CD4-positive, alpha-beta T cell treated with Interleukin-2 at 100 ng/mL for 4 hours (primary cell): Measurements from ENCODE around the gene CREB3L2.
A peak's percentile ranks its signal among the peaks of the same experiment; 100 is the strongest.

Experiments used
- DNase-seq: peaks from one replicate; pipeline ENCODE4 v3.0.0-alpha.2; 2020; ENCODE audit warnings: low spot score

CREB3L2 gene

DNA sequence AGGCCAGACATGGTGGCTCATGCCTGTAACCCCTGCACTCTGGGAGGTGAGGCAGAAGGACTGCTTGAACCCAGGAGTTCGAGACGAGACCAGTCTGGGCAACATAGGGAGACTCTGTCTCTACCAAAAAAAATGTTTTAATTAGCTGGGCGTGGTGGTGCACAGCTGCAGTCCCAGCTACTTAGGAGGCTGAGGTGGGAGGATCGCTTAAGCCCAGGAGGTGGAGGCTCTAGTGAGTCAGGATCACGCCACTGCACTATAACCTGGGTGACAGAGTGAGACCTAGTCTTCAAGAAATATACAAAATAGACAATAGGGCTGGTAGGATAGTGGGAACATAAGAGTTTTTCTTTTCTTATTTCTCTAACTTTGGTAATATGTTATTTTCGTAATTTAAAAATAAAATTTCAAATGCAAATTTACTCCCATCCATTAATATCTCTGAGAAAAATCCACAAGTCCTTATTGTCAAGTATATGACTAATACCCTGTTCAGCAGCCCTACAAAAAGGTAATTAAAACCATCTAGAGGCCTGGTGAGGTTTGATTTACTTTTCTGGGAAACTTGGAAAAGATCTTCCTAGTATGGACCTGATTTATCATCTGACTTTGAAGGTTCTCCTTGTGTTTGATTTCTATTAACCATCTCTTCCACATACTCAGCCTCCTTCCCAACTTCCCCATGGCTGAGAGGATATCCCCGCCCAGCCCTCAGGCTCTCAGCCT, 50.0 kb downstream of the CREB3L2 start:
- DNase-seq, result no peak

- no peak for DNase-seq
These were observed 50.9 kb downstream of the CREB3L2 start for GRCh38 chr7:137950967-137951366.

- DNase-seq, result no peak
These were observed 51.6 kb downstream of the CREB3L2 start for GRCh38 chr7:137950263-137950621.

DNA sequence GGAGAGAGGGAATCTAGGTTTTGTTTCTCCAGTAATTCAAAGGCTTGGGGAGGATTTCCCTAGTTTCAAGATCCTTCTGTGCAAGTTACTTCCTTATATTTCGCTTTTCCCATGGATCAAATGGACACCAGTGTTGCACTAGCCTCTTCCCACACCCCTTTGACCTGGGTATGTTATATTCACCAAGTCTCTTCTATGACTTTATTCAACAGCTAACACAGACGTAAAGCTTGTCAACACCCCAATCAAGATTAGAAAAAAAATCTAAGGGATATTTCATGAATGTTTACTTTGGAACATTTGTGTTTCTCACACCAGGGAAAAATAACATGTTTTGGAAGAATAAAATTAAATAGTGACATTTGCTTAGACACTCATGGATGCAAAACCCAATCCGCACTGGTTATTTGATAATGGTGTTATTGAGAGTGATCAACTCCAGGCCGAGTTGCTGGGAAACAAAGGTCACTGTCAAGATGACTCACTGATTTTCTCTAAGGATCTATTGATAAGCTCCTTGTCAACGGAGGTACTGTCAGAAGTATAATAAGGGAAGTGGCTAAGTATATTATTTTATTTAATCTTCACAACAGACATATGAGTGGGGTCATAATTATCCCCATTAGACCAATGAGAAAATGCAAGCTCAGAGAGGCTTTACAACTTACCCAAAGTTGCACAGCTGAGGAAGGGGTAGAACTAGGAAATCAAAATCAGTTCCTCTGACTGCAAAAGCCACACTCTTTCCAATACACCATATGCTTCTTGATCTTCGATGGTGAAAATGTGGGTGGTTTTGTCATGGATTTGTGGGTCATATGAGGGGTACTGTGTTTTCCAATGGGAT, 52.2 kb downstream of the CREB3L2 start:
- DNase-seq, result no peak

DNA sequence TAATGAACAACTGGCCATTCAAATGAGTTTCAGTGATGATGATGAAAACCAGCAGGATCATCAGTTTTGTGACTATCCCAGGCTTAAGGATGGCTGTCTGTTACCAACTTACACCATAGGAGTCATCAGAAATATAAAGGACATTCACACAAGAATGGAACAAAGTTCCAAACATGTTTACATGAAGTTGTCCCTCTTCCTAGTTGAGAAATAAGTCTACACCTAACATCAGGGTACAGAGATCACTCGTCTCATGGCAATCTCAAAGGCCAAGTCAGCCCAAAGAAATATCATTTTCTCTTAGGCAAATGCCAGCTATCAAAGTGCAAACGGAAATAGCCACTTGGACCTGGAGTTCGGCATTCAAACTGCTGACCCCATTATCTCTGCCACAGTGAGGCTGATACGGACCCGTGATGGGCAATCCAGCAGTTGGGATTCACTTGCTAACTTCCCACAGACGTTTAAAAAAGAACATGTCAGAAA, 53.0 kb downstream of the CREB3L2 start:
- DNase-seq, result no peak

DNA sequence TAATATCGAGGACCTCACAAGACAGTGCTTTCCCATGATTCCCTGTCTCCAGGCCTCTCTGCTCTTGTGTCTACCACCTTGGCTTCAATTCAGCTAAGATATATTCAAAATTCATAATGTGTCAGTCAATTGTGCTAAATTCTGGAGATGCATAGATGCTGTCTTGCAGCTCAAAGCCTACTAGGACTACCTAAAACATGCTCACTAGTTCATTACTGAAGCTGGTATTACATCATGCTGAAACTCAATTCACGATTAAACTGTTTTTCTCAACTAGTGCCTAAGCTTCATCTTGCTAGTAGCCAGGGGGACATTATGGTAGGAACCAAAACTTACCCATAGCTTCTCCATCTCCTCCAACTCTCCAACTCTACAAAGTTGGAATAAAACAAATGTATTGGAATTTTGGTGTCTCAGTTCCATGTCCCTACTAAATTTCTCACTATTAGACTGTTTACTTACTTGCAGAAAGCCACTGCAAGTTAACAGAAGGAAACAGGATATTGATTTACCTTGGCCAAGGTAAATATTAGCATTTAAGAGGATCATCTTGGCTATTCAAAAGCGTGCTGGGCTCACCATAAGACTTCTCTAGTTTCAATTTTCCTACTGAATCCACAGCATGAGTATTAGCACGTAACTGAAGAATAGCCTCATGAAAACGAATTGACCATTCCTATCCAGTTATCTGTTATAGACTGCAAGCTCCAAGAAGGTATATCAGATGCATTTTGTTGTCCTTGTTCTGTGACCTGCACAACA, 53.6 kb downstream of the CREB3L2 start:
- no peak for DNase-seq

GRCh38 chr7:137947046-137947445, 54.8 kb downstream of the CREB3L2 start:
- no peak for DNase-seq

- no peak for DNase-seq
These were observed 55.9 kb downstream of the CREB3L2 start for GRCh38 chr7:137946011-137946410.

DNA sequence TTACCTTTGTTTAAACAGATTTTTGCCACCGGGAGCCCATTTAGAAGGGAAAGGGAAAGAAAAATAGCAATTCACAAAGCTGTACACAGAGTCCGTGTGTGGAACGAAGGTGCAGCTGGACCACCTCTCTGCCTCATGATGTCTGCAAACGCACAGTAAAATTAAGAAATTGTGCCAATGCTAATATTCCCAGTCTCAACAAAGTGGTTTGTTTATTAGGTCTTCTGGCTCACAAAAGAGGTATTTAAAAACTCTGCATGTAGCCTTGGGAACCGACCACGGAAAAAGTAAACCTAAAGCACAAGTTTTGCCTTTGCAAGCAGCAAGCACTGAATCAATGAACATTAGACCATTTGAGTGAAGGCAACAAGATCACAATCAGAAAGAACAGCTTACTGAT, 57.7 kb downstream of the CREB3L2 start:
- no peak for DNase-seq

GRCh38 chr7:137943132-137943551, 58.7 kb downstream of the CREB3L2 start:
- no peak for DNase-seq

- no peak for DNase-seq
These were observed 59.3 kb downstream of the CREB3L2 start for GRCh38 chr7:137942484-137943115.

DNA sequence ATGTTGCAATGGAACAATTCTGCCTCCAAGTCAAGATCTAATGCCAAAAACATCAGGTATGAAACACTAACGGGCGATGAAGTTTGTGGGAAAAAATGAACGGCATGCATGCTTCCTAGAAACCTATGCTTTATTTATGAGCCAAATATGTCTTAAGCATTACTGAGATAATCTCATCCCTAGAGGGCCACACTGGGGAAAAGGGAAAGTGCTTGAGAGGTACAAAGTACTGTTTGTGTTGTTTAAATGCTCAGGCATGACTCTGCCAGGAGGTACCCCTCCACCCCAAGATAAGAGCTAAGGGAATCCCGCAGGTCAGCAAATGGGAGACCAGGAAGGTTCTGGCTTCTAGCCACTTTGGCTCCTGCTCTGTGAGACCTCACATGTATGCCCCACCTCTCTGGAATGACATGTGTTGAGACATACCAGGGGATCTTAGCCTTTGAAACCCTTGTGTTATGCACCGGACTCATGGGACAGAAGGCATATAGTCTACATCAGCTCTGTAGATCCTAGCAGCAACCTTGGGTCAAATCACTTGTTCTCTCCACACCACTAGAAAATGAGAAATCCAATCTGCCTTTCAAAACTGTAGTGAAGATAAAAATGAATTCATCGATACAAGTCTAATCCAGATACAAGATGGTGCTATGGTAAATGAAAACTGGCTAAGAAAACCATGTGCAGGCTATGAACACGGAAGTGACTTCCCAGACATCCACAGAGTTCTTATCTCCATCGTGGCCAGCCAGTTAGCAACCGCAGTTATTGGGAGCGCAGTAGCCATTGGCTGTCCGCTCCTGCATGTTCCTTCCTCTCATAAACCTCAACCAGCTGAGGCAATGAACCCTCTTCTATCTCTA, 61.0 kb downstream of the CREB3L2 start:
- no peak for DNase-seq

GRCh38 chr7:137940218-137940617, 61.7 kb downstream of the CREB3L2 start:
- DNase-seq, result no peak

- no peak for DNase-seq
These were observed 64.7 kb downstream of the CREB3L2 start for GRCh38 chr7:137937202-137937560.

DNA sequence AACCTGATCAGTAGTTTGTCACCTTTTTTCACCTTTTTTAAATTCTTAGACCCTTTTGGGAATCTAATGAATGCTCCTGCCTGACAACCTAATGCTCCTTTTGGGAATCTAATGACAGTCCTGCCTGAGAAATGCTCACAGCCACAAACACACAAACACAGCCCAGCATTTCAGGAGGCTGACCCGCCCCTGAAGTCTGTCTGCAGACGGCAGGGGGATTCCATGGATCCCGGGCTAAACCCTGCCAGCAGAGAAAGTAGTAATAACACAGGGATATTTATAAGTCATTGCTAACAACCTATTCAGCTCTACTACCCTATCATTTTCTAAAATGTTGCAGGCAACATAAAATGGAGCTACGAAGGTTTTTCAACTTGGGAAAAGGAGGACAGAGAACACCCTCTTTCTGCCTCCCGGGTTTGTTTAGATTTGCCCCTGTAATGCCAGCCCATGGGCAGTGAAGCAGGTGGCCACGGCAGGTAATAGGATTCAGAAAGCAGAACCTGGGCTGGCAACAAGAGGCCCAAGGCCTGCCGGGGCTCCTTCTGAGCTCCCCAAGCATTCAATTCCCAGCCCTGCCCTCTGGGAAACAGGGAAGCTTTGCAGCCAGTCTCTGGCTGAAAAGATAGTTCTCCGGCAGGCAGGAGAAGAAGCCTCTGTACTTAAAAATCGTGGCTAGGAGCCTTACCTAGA, 65.2 kb downstream of the CREB3L2 start:
- DNase-seq, result no peak

GRCh38 chr7:137935884-137936508, 65.9 kb downstream of the CREB3L2 start:
- peak; percentile 29 for DNase-seq

GRCh38 chr7:137934941-137935883, 66.7 kb downstream of the CREB3L2 start:
- peak; percentile 32 for DNase-seq

DNA sequence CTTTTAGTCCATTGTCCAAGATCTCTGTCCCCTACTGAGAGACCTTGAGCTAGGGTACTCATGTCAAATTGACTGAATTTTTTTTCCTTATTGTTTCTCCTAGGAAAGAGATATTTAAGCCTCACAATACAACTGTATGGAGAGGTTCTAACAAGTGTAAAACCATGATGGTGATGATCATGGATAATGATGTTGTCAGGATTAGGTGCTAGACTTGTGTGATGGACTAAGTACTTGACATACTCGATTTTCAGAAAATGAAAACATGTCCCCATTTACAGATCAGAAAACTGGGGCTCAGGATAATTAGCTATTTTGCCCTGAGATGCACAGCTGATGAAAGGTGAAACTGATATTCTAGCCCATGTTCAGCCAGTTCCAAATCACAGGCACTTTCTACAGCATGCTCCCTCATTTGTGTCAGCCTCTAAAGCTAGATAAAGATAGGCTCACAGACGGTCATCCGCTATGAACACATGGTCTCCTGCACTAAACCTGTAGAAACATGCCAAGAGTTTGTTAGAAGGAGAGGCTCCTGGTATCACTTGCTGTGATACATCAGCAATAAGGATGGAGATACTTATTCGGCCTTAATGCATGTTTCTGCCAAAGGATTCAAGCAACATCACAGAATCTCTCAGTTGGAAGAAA, 67.6 kb downstream of the CREB3L2 start:
- no peak for DNase-seq
